ACHN (cell line): ENCODE measurements around the gene LOC101059915.
A peak's percentile ranks its signal among the peaks of the same experiment; 100 is the strongest.

Source experiments
- DNase-seq: peaks from one replicate; pipeline ENCODE4 v3.0.0-alpha.2; 2015
- in situ Hi-C: cut with HindIII; loops from 2 replicates; pipeline ENCODE4 v1.10.0; 2017; ENCODE audit warnings: low sequenced_read_pairs, low pct_ligation_motif_present, low pct_unique_long_range_greater_than_20kb

Gene LOC101059915

GRCh38 chrX:71667328-71668247 lies at the start of gene LOC101059915:
Gene LOC101059915, plus strand, starts transcription at chrX:71667546.
- in situ Hi-C loops, result no loop called here
- no peak for DNase-seq

GRCh38 chrX:71617742-71618141 lies 49.6 kb upstream of the LOC101059915 start:
- no peak for DNase-seq
- in situ Hi-C loops, result no loop called here

- DNase-seq, result no peak
- in situ Hi-C loops, result no loop called here
Observed at GRCh38 chrX:71618303-71618721, 49.0 kb upstream of the LOC101059915 start, which contains the start of gene CXCR3. Gene CXCR3, minus strand, starts transcription at chrX:71618511. Its CDS starts 62 bp downstream, at chrX:71618449.

- in situ Hi-C loops, result no loop called here
- DNase-seq, result no peak
Observed at GRCh38 chrX:71618787-71619186, 48.6 kb upstream of the LOC101059915 start.

GRCh38 chrX:71619193-71619592 lies 48.2 kb upstream of the LOC101059915 start:
- no peak for DNase-seq
- in situ Hi-C loops, result no loop called here

- DNase-seq, result no peak
- in situ Hi-C loops, result no loop called here
Observed at GRCh38 chrX:71619986-71620385, 47.4 kb upstream of the LOC101059915 start.

- no peak for DNase-seq
- in situ Hi-C loops, result no loop called here
Observed at GRCh38 chrX:71621603-71622002, 45.7 kb upstream of the LOC101059915 start.

GRCh38 chrX:71622032-71622575 lies 45.2 kb upstream of the LOC101059915 start:
- no peak for DNase-seq
- in situ Hi-C loops, result no loop called here

- in situ Hi-C loops, result no loop called here
- peak; percentile 62 for DNase-seq
Observed at GRCh38 chrX:71622576-71623450, 44.5 kb upstream of the LOC101059915 start.

- no peak for DNase-seq
- in situ Hi-C loops, result no loop called here
Observed at GRCh38 chrX:71623714-71624113, 43.6 kb upstream of the LOC101059915 start.

- in situ Hi-C loops, result no loop called here
- no peak for DNase-seq
Observed at GRCh38 chrX:71625471-71625870, 41.9 kb upstream of the LOC101059915 start.

- in situ Hi-C loops, result no loop called here
- no peak for DNase-seq
Observed at GRCh38 chrX:71626576-71626975, 40.8 kb upstream of the LOC101059915 start.

GRCh38 chrX:71627588-71628404 lies 39.5 kb upstream of the LOC101059915 start:
- no peak for DNase-seq
- in situ Hi-C loops, result no loop called here

GRCh38 chrX:71629467-71629866 lies 37.9 kb upstream of the LOC101059915 start:
- no peak for DNase-seq
- in situ Hi-C loops, result no loop called here

GRCh38 chrX:71632923-71633657 lies 34.3 kb upstream of the LOC101059915 start:
- no peak for DNase-seq
- in situ Hi-C loops, result no loop called here

- in situ Hi-C loops, result no loop called here
- DNase-seq, result no peak
Observed at GRCh38 chrX:71634366-71634765, 33.0 kb upstream of the LOC101059915 start.

GRCh38 chrX:71636438-71637252 lies 30.7 kb upstream of the LOC101059915 start:
- no peak for DNase-seq
- in situ Hi-C loops, result no loop called here
